NK-92 (cell line): ENCODE data around the gene ACIN1.

Experiments used
- DNase-seq: peaks from one replicate; lab custom pipeline; 2025; ENCODE audit not compliant: unreplicated experiment; lab: John Stamatoyannopoulos, UW

ACIN1 gene

GRCh38 chr14:23094666-23095195, at the start of gene ACIN1:
ACIN1 (minus strand) TSS chr14:23095136; CDS start chr14:23095112, 24 bp downstream.
- no peak for DNase-seq

- DNase-seq: no peak
These were observed 49.0 kb upstream of the ACIN1 start for GRCh38 chr14:23143911-23144310.

- DNase-seq: no peak
These were observed 47.9 kb upstream of the ACIN1 start for GRCh38 chr14:23142826-23143225.

- DNase-seq: no peak
These were observed 46.9 kb upstream of the ACIN1 start for GRCh38 chr14:23141706-23142444.

GRCh38 chr14:23140371-23140770, 45.4 kb upstream of the ACIN1 start:
- DNase-seq: no peak

GRCh38 chr14:23139874-23140273, 44.9 kb upstream of the ACIN1 start:
- no peak for DNase-seq

GRCh38 chr14:23137813-23138535, 43.0 kb upstream of the ACIN1 start:
- no peak for DNase-seq

- no peak for DNase-seq
These were observed 42.4 kb upstream of the ACIN1 start for GRCh38 chr14:23137192-23137812.

- no peak for DNase-seq
These were observed 41.7 kb upstream of the ACIN1 start for GRCh38 chr14:23136566-23137133.

GRCh38 chr14:23132970-23133369, 38.0 kb upstream of the ACIN1 start:
- DNase-seq: no peak

GRCh38 chr14:23131482-23131881, 36.5 kb upstream of the ACIN1 start:
- DNase-seq: no peak

- no peak for DNase-seq
These were observed 35.9 kb upstream of the ACIN1 start for GRCh38 chr14:23130871-23131270.

- DNase-seq: no peak
These were observed 34.9 kb upstream of the ACIN1 start for GRCh38 chr14:23129759-23130316.

- no peak for DNase-seq
These were observed 34.2 kb upstream of the ACIN1 start for GRCh38 chr14:23128969-23129758.

- no peak for DNase-seq
These were observed 32.9 kb upstream of the ACIN1 start for GRCh38 chr14:23127861-23128260.

GRCh38 chr14:23126548-23127278, 31.8 kb upstream of the ACIN1 start:
- DNase-seq: no peak

GRCh38 chr14:23125933-23126524, 31.1 kb upstream of the ACIN1 start:
- no peak for DNase-seq

- no peak for DNase-seq
These were observed 30.1 kb upstream of the ACIN1 start for GRCh38 chr14:23125011-23125410.

GRCh38 chr14:23124337-23124954, 29.5 kb upstream of the ACIN1 start:
- no peak for DNase-seq
